NCI-H1092 treated with DMSO at 0.1 percent for 48 hours (cell line): ENCODE measurements around the gene PDZD11.
"Not testable (repeated sequence)": the region's sequence is repeated elsewhere in the genome, so short reads cannot be mapped to it uniquely, and the experiment has no call there.

Source experiments
- DNase-seq: peaks from one replicate; lab custom pipeline; 2025; lab: John Stamatoyannopoulos, UW

The PDZD11 gene, protein sequence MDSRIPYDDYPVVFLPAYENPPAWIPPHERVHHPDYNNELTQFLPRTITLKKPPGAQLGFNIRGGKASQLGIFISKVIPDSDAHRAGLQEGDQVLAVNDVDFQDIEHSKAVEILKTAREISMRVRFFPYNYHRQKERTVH

GRCh38 chrX:70289793-70290770 is at the start of gene PDZD11, which contains the start of gene KIF4A:
TSS of gene PDZD11 (minus strand) at chrX:70289927. CDS start at chrX:70289341, 586 bp downstream.
TSS of gene KIF4A (plus strand) at chrX:70290104. CDS start at chrX:70290459, 355 bp downstream.
- peak; percentile 85 for DNase-seq

- no peak for DNase-seq
Measured at GRCh38 chrX:70338290-70338689, 48.6 kb upstream of the PDZD11 start.

- no peak for DNase-seq
Measured at GRCh38 chrX:70336767-70337166, 47.0 kb upstream of the PDZD11 start.

- DNase-seq: no peak
Measured at GRCh38 chrX:70332600-70332999, 42.9 kb upstream of the PDZD11 start.

DNA sequence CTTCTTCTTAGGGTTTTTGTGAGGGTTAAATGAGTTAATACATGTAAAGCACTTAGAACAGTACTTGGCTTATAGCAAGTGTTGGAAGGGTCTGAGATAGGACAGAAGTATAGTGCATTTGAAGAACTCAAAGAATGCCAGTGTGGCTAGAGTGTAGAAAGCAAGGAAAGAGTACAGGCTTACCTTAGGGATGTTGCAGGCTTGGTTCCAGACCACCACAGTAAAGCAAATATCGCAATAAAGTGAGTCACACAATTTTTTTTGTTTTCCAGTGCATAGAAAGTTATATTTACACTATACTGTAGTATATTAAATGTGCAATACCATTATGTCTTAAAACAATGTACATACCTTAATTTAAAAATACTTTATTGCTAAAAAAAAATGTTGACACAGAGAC is 41.4 kb upstream of the PDZD11 start:
- no peak for DNase-seq

- DNase-seq: no peak
Measured at GRCh38 chrX:70324326-70324725, 34.6 kb upstream of the PDZD11 start.

- DNase-seq: not testable (repeated sequence)
Measured at GRCh38 chrX:70323628-70324027, 33.9 kb upstream of the PDZD11 start.

DNA sequence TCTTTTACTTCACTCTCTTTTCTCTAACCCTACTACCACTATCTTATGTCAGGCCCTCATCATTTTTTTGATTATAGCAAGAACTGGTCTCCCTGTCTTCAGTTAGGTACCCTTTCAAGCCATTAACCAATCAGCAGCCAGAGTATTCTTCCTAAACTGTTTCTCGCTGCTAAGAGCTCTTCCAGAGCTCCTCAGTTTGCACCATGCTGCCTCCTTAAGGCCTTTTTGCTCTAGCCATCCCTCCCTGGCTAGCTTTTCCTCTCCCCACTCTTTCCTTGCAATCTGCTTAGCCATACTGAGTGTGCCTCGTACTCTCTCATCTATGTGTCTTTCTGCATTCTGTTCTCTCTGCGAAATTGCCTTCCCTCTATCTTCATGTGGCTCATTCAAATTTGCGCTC is 33.1 kb upstream of the PDZD11 start:
- no peak for DNase-seq

- no peak for DNase-seq
Measured at GRCh38 chrX:70313503-70313902, 23.8 kb upstream of the PDZD11 start.

DNA sequence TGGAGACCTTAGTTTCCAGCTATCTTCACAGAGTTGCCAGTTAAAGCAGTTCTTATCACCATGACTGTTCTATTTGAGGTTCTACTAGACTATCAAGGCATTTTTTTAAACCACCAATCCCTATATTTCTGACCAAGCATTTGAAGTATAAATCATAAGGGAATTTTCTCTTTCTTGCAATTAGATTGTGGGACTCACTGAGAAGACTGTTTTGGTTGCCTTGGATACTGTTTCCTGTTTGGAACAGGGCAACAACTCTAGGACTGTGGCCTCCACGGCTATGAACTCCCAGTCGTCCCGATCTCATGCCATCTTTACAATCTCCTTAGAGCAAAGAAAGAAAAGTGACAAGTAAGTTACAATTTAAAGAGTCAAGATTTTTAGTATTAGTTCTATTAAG is 12.0 kb upstream of the PDZD11 start:
- no peak for DNase-seq

- DNase-seq: no peak
Measured at GRCh38 chrX:70293621-70294020, 3.9 kb upstream of the PDZD11 start.

DNA sequence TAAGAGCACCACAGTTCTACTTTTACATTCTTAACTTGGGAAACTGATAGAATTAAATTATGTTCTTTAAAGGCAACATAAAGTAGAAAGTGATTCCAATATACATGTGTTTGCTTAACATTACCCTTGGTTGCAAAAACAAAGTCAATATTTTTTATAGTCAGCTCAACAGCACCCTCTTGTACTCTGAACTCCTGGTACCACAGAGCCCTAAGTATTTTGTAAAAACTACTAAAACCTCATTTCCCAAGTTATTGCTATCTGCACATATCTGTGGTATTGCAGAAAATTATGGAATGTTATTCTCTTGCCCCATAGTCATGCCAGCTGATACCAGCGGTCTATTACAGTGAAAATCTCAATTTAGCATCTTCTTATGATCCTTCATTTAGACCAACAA is 3.1 kb upstream of the PDZD11 start:
- no peak for DNase-seq

DNA sequence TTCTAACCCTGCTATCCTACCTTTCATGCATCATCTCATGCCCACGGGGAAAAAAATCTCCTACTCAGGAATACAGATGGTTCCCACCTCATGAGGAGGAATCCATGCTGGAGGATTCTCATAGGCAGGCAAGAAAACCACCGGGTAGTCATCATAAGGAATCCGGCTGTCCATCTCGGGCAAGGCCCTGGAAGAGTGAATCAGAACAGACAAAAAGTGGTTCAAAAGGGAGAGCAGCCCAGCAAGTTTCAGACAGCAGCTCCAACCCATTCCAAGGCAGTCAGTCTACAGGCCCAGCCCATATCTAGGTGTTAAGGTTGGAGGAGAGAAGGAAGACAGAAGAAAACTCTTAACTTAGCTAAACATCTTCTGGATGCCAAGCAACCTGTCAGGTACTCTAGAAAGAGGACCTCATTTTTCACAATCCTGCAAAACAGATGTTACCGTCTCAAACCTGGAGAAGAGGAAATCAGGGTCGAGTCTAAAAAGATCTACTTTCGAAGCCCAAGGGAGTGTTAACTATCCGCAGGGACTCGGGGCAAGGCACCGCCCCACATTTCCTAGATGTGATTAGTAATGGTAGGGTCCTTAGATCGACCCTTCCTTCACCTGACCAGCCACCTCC is 447 bp downstream of the PDZD11 start:
- DNase-seq: no peak

GRCh38 chrX:70281951-70282350 is 7.8 kb downstream of the PDZD11 start, which contains the start of gene RAB41:
TSS of gene RAB41 (plus strand) at chrX:70282172. CDS start at chrX:70282218, 46 bp downstream.
- DNase-seq: no peak

DNA sequence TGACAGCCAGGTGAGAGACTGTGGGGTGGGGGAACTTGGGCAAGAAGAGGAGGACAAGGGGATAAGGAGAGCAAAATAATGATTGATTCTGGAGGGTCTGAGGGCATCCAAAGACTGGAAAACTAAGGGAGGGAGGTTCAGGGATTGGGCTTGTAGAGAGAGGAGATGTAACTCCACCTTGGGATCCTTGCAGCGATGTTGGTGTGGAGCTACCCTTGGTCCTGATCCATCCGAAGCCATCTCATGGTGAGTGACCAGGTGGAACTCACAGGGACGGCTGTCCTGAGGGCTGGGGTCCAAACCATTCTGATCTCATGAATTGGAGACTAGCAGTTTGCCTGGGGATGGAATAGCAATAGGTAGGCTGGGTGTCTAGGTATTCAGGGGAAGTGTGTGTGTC is 9.2 kb downstream of the PDZD11 start:
- DNase-seq: no peak

- no peak for DNase-seq
Measured at GRCh38 chrX:70279081-70279480, 10.6 kb downstream of the PDZD11 start.

GRCh38 chrX:70274029-70274428 is 15.7 kb downstream of the PDZD11 start:
- not testable (repeated sequence) for DNase-seq

DNA sequence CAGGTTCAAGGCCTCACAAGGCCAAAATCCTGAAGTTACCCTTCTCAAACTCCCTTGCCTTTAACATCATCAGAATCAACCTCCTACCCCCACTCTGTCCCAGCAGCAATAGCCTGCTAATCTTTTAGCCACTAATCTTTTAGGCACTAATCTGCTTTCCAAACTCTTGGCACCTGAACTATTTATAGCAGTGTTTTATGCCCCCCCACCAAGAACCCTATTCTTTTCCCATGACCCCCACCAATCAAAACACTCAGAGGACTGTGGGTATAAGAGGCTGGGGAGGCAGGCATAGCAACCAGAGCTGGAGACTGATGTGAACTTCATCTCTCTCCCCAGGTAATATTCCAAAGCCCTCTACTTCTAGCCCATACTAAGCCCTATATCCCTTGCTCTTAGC is 21.7 kb downstream of the PDZD11 start, which contains the start of gene ARR3:
ARR3 (plus strand) TSS at position 301 of the 400 bp plus-strand sequence. CDS start 1,052 bp downstream, outside the sequence.
- no peak for DNase-seq

DNA sequence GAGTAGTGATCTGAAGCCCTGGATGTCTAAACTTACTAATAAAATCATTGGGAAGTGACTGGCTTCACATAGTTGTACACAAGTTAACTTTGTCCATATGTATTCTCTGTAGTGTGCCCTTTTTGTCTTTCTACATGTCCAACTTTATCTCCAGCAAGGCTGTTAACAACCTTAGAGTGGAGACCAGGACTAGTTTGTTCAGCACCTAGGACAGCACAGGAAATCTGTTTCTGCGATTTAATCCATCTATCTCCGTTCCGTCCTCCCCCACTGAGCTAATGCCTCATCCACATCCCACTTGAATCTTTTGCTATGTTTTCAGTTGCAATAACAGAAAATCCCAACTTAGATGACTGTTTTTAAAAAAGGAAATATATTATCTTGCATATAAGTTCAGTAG is 24.9 kb downstream of the PDZD11 start:
- no peak for DNase-seq

DNA sequence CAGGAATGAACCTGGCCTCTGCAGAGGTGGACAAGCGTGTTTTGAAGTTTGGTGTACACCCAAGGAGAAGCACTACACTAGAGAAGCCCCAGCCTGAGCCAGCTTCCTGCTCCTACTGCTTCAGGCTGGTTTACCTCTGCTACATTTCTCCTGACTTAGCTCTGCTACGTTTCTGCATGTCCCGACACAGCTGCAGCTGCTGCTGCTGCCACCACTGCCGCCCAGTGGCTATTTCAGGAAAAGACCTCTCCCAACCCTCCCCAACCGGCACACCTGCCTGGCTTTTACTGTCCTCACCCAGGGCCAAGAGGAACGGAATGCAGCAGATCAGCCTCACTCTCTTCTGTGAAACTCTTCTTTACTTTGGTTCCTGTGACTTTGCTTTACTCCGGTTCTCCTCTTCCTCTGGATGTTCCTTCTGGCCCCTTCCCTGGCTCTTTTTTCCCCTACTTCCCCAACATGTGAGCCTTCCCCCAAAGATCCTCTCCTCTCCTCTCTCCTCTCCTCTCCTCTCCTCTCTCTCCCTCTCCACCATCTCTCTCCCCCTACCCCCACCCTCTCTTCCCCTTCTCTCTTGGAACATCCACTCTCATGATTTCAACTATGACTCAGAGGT is 26.7 kb downstream of the PDZD11 start:
- peak; percentile 22 for DNase-seq

- DNase-seq: no peak
Measured at GRCh38 chrX:70260104-70260503, 29.6 kb downstream of the PDZD11 start, which contains the start of gene P2RY4. TSS of gene P2RY4 (minus strand) at chrX:70260204. CDS start at chrX:70259624, 580 bp downstream.
